Measurements from ENCODE around the gene CTSZ. TPM values are rescaled to one million over a fixed set of nuclear protein-coding genes. Genes with fewer than 3 reads are reported as not detected.

The CTSZ gene
- total and polyA plus RNA-seq, 2 experiments from 2014 or later, result 3.7 to 71.3 TPM

DNA sequence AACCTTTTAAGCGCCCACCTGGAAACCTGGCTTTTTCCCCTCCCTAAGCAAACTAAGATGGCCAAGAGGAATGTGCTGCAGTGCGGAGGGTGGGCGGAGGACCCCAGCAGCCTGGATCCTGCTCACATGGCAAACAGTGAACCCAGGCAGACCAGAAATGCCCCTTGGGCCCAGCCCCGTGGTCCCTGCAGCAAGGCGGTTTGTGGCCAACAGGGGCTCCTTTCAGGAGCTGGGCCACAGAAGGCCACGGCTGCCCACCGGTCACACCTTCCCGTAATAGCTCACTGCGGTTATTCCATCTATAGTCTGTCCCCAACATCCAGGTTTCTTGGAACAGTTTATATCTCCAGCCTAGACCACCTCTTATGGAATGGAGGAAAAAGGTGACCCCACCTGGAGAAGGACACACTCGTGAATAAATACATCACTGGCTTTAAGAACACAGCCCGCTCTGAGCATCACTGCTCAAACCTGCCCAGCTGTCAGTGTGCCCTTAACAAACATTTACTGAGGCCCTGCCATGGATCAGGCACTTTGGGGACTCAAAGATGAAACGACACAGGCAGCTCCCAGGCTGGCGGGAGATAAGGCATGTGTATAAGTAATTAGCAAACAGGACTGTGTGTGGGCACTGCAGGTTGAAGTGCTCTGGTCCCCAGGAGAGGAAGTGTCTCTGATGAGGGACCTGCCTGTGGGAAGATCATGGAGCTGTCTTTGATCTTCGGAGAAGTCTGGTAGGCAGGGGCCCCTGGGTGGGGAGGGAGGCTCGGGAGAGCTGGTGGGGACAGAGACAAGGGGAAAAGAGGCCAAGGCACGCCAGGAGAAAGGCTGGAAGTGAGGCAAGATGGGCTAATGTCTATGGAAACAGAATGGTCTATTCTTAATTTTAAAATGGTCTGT is 9.0 kb upstream of the CTSZ start:
- Histone ChIP-seq H3K27ac (no peak overlapping the region), H3K27me3 (no peaks in the 10 kb centered on the region), H3K4me1 (ENCODE audit: low read depth) (peaks cover 32% of the 10 kb centered on the region), H3K36me3 (no peaks in the 10 kb centered on the region), H3K9me3 (ENCODE audit: low read depth) (no peaks in the 10 kb centered on the region), H3K4me3 (no peak overlapping the region)
- TF ChIP-seq, protein P1, sequence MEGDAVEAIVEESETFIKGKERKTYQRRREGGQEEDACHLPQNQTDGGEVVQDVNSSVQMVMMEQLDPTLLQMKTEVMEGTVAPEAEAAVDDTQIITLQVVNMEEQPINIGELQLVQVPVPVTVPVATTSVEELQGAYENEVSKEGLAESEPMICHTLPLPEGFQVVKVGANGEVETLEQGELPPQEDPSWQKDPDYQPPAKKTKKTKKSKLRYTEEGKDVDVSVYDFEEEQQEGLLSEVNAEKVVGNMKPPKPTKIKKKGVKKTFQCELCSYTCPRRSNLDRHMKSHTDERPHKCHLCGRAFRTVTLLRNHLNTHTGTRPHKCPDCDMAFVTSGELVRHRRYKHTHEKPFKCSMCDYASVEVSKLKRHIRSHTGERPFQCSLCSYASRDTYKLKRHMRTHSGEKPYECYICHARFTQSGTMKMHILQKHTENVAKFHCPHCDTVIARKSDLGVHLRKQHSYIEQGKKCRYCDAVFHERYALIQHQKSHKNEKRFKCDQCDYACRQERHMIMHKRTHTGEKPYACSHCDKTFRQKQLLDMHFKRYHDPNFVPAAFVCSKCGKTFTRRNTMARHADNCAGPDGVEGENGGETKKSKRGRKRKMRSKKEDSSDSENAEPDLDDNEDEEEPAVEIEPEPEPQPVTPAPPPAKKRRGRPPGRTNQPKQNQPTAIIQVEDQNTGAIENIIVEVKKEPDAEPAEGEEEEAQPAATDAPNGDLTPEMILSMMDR (IDR thresholded peaks at IDR 0.05; ENCODE audit: low read depth, low read length), result no peak
- DNase-seq (ENCODE audit: low read depth in 1 of 2, low spot score in 1 of 2), result peak in 1 of 2 donors; percentile 64

DNA sequence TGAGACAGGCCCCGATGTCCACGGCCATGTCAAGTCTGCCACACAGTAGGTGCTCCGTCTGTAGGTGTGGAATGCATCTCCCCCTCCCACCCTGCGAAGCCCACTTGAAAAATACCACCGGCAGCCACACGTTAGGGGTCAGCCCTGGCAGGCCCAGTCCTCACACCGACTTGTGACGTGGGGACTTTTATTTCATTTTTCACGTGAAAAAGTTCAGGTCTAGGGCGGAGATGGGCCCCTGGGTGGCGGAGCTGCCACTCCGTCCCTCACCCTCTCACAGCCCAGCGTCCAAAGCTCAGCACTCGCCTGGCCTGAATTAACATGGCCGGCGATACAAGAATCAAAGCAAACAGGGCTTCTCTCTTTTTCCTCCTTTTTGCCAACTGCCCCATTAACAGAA is 8.4 kb upstream of the CTSZ start:
- Histone ChIP-seq H3K4me3 (no peak overlapping the region), H3K27ac (peak overlapping the region; percentile 54), H3K36me3 (no peaks in the 10 kb centered on the region), H3K27me3 (no peaks in the 10 kb centered on the region), H3K9me3 (ENCODE audit: low read depth) (no peaks in the 10 kb centered on the region), H3K4me1 (ENCODE audit: low read depth) (peaks cover 29% of the 10 kb centered on the region)
- TF ChIP-seq, protein P1 (IDR thresholded peaks at IDR 0.05; ENCODE audit: low read depth, low read length), result no peak
- no peak for DNase-seq (ENCODE audit: low read depth in 1 of 2, low spot score in 1 of 2)

DNA sequence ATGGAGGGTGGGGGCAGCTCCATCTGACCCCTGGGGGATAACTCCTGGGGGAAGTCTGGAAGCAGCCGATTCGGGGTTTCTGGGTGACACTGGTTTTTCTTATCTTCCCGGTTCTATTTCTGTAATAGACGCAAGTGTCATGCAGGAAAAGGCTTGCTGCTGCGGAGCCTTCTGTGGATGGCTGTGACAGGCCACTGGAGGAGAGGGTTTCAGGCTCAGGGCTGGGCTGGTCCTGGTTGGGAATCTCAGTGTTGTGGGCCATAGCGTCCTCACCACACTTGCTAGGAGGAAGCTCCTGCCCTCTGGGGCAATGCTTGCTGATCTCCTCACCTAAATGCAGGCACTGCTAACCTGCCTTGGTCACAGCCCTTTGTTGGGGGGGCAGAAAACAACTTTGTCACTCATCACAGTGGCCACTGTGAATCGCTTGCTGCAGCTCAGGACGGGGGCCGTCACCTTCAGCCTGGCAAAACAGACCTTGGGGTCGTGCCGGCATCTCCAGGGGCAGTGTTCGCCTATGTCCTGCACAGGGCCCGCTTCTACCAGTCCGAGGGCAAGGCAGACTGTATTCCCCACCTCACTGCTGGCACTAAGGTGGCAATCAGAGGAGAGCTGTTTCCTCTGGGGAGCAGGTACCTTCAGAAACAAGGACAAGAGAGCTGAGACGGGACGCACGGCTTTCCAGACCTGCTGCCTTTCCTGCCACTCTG is 7.8 kb upstream of the CTSZ start:
- H3K9me3 ChIP-seq (ENCODE audit: low read depth), result no peaks in the 10 kb centered on the region
- no peaks in the 10 kb centered on the region for H3K27me3 ChIP-seq
- H3K36me3 ChIP-seq, result no peaks in the 10 kb centered on the region
- no peak overlapping the region for H3K4me3 ChIP-seq
- TF ChIP-seq, protein P1 (IDR thresholded peaks at IDR 0.05; ENCODE audit: low read depth, low read length), result no peak
- peak overlapping the region; percentile 54 for H3K27ac ChIP-seq
- no peak for DNase-seq (ENCODE audit: low read depth in 1 of 2, low spot score in 1 of 2)
- peaks cover 29% of the 10 kb centered on the region for H3K4me1 ChIP-seq (ENCODE audit: low read depth)

DNA sequence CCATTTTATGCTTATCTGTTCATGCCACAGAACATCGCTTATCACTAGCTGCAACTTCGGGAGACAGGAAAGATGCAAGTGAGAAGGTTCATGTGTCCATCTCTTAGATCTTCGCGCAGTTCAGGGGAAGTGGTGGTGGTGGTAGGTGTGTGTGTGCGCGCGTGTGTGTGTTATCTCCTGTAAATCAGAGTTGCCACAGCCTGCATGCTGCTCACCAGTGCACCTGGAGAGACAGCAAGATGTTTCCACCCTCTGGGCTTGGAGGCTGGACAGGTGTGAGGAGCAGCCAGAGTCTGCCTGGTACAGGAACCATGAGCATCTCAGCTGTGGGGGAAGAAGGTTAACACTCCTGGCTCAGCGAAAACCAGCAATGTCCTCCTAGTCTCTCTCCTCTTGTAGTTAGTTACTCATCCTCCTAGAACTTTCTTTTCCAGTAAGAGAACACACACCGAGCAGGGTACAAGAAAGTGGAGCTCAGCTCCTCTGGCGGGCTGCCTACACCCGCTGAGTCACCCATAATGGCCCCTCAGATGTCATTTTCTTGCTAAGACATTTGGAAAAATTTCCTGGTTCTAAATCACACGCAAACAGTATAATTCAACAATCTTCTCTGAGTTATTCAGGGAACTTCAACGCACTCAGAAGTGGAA is 7.0 kb upstream of the CTSZ start:
- H3K36me3 ChIP-seq, result no peaks in the 10 kb centered on the region
- peak in 1 of 2 donors; percentile 18 for DNase-seq (ENCODE audit: low read depth in 1 of 2, low spot score in 1 of 2)
- H3K4me1 ChIP-seq (ENCODE audit: low read depth), result peaks cover 29% of the 10 kb centered on the region
- no peaks in the 10 kb centered on the region for H3K9me3 ChIP-seq (ENCODE audit: low read depth)
- TF ChIP-seq, protein P1 (IDR thresholded peaks at IDR 0.05; ENCODE audit: low read depth, low read length), result no peak
- H3K27me3 ChIP-seq, result no peaks in the 10 kb centered on the region
- peak overlapping the region; percentile 54 for H3K27ac ChIP-seq
- H3K4me3 ChIP-seq, result no peak overlapping the region
